GM21367 (cell line): ENCODE results near the gene GPATCH2L.

ENCODE experiments used
- ATAC-seq: cut with Tn5 transposase; IDR thresholded peaks from one replicate; pipeline ENCODE4 v1.9.1; 2021; ENCODE audit not compliant: unreplicated experiment

GPATCH2L gene

DNA sequence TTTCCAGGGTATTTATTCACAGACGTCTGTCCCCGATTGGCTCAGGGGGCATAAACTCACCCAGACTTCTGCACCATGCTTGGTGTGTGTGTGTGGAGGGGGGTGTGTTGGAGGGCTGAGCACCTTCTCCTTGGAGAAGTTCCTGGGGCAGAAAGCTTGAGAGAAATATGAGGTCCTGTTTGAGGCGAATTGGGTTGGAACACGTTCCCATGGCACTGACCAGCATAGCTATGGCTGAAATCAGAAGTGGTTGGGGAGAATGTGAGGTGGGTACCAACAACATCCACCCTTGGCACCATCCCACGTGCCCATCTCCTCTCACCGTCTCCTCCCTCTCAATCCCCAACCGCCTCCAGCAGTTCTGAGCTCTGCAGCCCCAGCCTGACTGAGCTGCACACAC is 16.0 kb upstream of the GPATCH2L start:
- ATAC-seq, result no peak

DNA sequence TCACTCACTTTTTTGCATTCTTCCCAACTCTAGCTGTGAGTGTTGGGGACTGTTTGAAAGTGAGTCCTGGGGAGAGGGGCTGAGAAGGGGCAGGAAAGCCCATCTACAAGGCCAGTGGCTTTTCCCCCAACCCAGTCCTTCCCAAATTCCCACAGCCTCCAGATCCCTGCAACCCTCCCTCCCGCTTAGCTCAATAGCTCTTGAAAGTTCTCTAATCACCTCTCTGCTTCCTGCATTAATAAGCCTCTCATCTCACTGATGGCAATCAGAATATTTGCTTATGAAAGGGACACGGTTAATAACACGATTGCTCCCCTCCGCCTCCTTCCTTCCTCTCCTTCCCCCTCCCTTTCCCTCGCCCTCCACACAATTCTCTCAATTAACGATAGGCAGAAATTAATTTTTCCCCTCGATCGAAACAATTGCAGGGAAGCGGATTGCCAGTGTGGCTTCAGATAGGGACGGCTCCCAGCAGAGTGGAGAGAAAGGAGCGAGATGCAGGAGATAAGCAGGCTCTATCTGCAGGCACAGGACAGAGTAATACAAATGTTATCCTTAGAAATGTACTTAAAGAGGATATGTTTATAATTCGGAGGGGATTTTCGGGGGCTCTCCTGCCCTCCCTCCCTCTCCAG is 15.1 kb upstream of the GPATCH2L start:
- ATAC-seq, result no peak

DNA sequence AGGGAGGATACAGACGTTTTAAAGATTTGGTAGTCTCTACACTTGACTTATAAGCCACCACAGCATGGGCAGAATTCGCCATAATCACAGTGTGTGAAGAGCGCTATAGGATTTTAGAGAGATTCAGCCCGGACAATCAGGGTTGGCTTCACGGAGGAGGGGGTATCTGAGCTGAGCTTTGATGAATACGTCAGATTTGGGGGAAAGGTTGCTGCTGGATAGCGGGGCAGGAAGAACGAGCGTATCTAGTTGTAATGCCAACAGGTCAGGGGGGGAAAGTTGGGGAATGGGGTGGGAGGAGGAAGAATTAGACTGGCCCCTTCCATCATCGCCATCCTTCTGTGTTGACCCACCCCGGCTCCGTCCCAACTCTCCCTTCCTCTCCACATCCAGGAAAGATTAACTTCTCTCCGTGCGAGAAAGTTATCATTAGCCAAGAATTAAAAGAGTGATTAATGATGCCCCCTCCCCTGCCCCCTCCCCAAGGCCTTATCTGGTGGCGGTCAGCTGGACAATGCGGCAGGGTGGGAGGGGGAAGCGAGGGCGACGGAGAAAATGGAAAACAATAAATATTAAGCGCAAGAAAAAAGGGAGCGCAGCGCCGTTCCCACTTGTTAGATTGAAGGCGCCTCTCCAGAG is 13.5 kb upstream of the GPATCH2L start:
- no peak for ATAC-seq

DNA sequence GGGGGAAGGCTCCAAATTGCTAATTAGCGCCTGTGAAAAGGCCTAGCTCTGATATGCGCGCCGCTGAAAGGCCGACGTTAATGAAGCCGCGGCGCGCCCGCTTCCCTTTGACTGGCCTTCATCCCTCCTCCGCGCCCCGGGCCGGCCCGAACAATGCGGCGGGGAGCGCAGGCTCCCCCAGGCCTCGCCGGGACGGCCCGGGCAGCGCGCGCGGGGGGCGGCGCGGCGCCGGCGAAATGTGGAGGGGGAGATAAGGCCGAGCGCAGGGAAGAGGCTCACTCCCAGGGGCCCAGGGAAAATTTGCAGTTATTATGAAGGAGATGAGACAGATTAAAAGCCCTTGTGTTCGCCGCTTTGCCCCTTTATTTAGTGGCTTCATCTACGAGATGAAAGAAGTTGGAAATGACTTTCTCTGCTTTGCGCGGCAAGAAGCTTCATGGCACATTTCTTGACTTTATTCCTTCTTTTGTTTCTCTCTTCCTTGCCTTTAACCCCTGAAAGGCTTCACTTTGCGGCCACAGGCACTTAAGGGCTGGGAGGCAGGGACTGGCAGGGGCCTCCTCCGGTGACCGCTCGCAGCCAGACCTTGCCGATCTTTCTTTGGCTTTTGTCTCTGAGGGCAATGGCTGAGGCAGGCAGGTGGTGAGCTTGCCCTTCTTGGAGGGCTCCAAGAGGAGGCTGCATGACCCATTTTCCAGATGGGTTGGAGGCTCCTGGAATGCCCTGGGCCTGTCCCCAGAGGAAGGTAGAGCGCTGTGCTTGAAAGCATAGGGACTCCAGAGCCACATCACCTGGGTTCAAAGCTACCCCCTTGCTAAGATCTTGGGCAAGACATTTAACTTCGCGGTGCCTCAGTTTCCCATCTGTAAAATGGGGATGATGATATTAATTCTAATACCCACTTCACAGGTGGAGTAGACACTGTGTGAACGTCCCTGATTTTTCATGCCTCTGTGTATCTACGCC is 12.7 kb upstream of the GPATCH2L start:
- no peak for ATAC-seq

DNA sequence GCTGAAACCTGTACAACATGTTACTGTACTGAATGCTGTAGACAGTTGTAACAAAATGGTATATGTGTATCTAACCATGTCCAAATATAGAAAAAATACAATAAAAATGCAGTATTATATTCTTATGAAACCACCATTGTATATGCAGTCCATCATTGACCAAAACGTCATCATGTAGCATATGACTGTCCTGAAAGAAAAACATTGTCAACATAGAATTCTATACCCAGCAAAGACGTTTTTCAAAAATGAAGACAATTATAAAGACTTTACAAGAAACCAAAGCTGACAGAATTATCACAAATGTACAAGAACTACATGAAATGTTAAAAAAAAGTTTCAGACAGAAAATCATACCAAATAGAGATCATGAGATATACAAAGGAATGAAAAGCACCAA is 8.1 kb upstream of the GPATCH2L start:
- no peak for ATAC-seq

DNA sequence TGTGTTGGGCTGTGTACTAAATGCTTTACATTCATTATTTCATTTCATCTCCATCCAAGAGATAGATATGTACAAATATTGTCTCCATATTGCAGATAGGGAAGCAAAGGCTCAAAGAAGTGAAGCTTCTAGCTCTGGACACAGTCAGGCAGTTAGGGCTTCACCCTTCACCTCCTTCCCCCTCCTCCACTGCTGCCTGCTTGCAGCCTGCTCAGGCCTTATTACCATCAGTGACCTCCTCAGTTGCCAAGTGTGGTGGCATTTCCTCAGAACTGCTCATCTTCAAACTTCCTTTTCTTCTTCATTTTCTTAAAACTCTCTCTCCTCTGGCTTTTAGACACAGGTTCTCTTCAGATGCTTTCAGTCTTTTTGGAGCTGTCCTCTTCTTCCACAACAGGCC is 4.7 kb upstream of the GPATCH2L start:
- ATAC-seq, result no peak

DNA sequence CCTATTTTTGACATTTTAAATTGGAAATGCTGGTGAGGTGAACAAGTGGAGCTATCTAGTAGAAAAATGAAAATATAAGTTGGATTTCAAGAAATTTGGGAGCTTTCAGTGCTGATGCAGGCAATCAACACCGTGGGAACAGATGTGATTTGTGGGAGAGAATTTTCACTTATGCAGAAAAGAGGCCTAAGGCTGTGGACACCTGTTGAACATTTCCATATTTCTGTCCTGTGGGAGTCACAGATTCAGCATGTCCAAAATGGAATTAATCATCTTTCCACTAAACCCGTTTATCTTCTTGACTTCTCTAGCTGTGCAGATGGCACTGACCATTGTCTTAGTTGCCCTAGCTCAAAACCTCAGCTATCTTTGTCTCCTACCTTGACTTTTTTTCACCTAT is 2.5 kb upstream of the GPATCH2L start:
- ATAC-seq, result no peak

DNA sequence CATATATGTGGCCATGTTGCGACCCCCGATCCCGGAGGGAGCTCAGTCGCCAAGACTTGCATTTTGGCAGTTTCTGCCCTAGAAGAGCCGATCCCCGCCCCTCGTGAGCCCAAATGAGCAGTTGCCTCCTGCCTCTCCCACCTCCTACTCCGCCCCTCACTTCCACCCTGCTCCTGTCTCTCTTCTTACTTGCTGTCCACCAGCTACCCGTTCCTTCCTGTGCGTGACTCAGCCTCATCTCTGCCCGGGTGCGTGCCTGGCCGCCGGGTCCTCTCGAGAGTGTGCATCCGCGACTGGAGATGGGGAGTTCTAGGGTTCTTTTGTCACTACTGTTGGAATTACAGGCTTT is 585 bp downstream of the GPATCH2L start:
- peak; percentile 81 for ATAC-seq

DNA sequence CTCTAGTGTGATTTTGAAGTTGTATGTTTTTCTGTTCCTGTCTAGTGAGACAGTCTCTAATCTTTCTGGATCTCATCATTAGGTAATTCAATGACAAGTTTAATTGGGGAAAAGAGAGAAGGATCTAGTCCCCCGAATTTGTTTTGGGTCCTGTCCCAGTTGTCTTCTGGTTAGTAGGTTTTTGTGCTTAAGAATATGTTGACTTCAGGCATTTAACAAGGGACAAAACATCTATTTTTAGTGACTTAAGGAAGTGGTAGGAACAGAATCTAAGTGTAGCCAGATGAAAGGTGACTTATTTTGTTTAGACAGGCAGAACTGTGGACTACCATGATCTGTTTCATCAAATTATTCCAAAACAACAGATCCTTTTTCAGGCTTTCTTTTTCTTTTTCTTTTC is 2.2 kb downstream of the GPATCH2L start:
- no peak for ATAC-seq

DNA sequence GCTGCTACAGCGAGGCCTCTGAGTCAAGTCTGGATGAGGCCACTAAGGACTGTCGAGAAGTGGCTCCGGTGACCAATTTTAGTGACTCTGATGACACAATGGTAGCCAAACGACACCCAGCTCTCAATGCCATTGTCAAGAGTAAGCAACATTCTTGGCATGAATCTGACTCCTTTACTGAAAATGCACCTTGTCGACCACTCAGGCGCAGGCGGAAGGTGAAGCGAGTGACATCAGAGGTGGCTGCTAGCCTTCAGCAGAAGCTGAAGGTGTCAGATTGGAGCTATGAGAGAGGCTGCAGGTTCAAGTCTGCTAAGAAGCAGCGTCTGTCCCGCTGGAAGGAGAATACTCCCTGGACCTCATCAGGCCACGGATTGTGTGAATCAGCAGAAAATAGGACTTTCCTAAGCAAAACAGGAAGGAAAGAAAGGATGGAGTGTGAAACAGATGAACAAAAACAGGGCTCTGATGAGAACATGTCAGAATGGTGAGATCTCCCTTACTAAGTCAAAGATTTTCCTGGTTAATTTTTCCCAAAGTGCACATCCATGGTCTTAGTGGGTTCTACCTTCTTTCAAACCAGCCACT is 2.9 kb downstream of the GPATCH2L start:
- no peak for ATAC-seq

DNA sequence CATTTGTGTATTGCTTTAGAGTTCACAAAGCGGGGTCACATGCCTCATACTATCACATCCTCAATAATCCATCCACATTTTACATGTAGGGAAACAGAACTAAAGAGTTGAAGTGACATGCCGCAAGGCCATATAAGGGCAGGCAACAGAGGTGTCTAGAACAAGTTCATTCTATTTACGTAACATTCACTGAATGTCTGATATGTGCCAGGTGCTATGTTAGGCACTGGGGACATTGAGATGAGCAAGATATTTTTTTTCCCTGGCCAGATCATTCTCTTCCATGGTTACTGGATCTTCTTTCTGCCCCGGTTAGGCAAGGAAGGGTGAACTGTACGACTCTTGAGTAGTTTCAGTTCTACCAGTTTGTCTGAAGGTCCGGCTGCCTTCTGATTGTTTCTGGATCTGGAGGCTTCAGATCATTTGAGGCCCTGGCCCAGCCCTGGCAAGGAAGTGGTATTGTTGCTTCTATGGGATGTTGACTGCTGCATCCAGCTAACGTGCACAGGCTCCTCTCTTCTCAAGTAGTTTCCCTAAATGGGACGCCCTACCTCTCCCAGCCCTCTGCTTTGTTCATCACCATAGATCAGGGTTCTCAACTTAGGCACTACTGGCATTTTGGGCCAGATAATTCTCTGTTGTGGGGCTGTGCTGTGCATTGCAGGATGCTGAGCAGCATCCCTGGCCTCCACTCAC is 12.1 kb downstream of the GPATCH2L start:
- ATAC-seq, result no peak

DNA sequence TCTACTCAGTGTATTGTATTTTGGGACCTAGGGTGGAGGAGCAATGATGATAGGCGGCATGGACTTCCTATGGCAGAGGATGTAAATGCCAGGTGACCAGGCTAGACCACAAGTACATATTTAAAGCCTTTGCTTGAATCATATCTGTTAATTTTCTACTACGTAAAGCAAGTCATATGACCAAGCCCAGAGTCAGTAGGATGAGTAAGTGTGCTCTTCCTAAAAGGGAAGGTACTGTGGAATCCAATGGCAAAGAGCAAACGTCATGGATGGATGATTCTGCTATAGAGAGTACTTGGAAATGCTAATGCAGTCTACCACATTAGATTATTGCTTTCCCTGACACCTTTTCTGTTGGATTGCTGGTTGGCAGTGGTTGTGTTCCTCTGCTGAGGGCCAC is 16.8 kb downstream of the GPATCH2L start:
- no peak for ATAC-seq

DNA sequence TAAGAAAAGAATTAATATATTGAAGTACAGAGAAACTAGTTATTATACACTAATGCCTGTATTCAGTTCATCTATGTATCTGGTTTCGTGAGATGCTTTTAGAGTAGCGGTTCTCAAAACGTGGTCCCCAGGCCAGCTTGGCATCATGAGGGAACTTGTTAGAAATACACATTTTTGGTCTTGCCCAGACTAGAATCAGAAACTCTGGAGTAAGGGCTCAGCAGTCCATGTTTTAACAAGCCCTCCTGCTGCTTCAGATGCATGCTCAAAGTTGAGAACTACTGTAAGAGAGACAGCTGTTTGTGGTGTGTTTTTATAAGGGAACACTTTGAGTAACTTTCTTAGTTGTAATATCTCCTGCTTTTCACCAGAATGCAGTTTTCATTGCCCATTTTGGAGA is 18.1 kb downstream of the GPATCH2L start:
- no peak for ATAC-seq

DNA sequence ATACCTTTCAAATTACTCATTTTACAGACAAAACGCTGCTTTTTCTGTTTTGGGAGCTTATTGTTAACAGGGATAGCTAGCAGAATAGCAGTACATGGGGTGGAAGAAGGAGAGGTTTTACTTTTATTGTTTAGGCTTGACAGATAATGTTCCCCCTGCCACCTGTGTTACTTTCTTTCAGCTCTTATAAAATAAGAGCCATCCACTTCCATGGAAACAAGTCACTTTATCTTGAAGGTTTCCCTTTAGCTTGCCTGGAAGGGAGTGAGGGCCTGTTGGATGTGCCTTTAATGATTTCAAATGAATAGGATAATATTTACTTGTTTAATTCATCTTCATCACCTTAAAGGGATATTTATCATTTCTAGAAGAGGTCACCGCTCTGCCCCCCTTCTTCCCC is 23.3 kb downstream of the GPATCH2L start:
- ATAC-seq, result no peak

DNA sequence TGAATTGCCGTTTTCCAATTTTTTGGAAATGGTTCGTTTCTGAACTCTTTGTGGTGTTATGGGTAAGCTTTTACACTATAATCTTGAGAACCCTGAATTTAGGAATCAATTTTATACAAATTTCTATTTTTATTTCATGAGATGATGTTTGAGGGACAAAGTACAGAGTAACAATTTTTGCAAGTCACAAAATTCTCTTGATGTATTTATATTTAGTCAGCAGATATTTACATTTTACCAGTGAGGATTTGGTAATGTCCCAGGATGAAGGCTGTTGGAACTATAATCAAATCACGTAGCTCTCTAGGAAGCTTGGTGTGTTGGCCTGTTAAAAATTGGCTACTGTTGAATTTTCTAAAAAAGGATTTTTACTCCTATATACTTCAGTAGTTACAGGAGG is 24.2 kb downstream of the GPATCH2L start:
- ATAC-seq, result no peak

DNA sequence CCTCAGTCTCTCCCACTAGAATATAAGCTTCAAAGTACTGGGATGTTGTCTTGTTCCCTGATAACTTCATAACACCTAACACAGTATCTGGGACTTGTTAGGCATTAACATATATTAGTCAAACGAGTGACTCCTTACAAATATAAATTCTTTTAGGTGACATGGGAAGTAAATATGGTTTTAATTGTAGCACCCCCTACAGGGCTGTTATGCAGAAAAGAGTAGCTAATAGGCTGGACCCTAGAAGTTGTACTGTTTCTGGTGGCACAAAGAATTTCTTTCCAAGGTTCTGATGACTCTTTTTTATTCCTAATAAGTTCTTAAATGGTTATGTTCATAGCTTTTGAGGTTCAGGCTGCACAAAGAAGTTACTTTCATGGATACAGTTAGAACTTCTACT is 29.8 kb downstream of the GPATCH2L start:
- ATAC-seq, result no peak

DNA sequence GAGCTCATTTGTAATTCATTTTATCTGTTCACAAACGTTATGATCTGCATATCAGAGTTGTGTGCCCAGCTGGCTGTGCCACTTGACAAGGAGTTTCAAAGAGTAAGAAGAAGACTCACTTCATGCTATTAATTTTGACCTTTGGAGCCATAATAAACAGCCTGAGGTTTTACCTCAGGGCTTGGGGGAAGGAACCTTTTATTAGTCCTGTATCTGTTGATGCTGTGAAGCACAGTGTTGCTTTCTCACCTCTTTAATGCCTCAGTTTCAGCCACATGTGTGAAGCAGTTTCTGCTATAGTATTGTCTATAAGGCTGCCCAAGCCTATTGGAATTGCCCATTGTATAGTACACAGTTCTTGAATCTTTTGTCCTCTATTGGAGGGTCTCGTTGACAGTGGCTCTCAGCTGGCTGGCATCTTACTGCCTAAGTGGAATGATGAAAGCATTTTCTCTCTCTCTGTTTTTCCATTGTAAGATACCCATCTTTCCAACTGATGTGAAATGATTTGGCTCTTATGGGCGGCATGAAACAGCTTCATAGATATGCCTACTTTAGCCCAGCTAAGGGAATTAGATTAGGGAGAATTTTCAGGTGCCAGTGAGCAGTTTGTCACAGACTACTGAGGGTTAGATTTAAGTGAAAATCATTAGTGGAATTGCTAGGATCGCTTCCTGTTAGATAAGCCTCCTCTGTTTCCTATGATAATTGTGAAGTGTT is 34.7 kb downstream of the GPATCH2L start:
- peak; percentile 80 for ATAC-seq

DNA sequence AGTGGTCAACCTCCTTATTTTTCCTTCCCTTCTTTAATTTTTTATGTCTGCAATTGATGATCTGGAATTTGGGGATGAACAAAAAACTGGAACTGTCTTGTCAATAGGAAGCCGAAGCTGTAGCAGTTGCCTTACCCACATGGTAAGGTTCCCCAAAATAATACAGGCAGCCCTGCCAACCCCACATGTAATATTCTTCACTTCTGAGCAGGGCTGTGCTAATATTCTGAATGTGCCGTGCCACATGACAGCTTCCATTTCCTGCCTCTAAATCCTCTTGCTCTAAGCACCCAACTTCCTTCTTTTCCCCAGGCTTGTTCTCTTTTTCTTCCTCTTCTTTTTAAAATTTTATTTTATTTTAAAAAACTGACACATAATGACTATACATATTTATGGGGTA is 39.6 kb downstream of the GPATCH2L start:
- no peak for ATAC-seq

DNA sequence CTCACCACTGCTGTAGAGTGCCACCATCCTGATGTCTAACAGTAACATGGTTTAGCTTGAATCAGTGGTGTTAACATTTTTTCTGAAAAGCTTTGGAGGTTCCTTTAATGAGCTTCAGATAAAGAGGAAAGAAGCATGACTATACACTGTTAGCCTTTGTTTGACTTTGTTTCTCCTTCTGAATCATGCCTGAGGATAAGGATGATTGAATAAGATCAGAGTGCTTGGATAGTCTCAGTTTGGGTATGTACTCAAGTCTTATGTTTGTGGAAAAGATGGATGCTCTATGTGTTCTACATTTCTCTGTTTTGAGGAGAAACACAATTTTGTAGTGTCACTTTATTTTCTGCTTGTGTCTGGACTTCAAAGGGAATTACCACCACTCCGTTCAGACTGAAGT is 42.0 kb downstream of the GPATCH2L start:
- ATAC-seq, result no peak

DNA sequence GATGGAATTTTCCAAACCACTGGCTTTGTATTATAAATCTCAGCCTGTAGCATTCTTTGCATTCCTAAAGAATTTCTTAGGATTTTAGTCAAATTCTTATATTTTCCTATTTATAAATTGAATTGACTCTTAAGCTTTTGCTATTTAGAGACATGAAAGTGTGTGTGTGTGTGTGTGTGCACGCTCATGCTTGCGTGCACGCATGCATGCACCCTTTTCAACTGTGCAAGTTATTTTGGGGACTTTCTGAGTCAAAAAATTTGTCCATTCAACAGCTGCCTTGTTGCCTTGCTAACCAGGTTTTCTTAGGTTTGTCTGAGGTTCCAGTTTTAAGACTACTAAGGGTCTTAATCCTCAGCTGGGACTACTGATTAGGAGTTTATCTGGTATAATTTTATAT is 42.6 kb downstream of the GPATCH2L start:
- peak; percentile 41 for ATAC-seq
